Measurements from ENCODE around the gene SLC2A4.

Gene SLC2A4

DNA sequence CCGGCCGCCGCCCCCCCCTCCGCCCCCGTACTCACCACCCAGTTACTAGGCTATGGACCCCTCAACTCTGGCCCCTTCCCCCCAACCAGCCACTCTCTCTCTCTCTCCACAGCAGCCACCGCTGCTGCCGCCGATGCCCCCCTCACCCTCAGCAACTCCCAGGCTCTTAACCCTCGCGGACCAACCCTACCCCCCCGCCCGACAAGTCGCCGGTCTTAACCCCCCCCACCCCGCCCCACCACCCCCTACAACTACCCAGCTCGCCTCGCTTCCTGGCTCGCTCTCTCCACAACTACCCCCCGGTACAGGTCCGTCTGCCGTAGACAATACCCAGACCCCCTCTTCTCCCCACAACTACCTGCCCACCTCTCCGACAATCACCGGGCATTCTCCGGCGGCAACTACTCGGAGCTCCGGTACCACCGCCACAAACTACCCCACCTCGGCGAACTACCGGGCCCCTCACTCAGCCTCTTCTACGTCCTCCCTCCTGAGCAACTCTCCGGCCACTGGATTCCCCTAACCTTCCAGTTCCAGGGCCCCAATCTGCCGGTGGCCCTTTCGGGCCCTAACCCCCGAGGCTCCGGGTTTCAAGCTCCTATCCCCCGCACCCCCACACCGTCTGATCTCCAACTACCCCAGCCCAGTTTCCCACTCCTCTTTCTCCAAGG lies 43.0 kb upstream of the SLC2A4 start:
- Histone ChIP-seq H3K4me3 (IDR thresholded peaks at IDR 0.05; ENCODE audit: insufficient read depth, low read depth, low read length) (no peak overlapping the region), H3K27me3 (ENCODE audit: insufficient read depth, low read depth) (no peaks in the 10 kb centered on the region), H3K27ac (peak overlapping the region; percentile 40), H3K36me3 (ENCODE audit: insufficient read depth) (no peaks in the 10 kb centered on the region), H4K20me1 (ENCODE audit: insufficient read depth) (no peaks in the 10 kb centered on the region), H3K9ac (peak overlapping the region; percentile 59; the same call in 1 of the 2 replicates), H2AFZ (ENCODE audit: low read depth) (no peak overlapping the region), H3K79me2 (ENCODE audit: insufficient read depth, low read depth) (no peaks in the 10 kb centered on the region), H3K4me1 (ENCODE audit: low read depth, poor library complexity, severe bottlenecking) (no peaks in the 10 kb centered on the region), H3K4me2 (no peak overlapping the region)
- TF ChIP-seq, protein P1, sequence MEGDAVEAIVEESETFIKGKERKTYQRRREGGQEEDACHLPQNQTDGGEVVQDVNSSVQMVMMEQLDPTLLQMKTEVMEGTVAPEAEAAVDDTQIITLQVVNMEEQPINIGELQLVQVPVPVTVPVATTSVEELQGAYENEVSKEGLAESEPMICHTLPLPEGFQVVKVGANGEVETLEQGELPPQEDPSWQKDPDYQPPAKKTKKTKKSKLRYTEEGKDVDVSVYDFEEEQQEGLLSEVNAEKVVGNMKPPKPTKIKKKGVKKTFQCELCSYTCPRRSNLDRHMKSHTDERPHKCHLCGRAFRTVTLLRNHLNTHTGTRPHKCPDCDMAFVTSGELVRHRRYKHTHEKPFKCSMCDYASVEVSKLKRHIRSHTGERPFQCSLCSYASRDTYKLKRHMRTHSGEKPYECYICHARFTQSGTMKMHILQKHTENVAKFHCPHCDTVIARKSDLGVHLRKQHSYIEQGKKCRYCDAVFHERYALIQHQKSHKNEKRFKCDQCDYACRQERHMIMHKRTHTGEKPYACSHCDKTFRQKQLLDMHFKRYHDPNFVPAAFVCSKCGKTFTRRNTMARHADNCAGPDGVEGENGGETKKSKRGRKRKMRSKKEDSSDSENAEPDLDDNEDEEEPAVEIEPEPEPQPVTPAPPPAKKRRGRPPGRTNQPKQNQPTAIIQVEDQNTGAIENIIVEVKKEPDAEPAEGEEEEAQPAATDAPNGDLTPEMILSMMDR (conservative IDR thresholded peaks at IDR 0.05; ENCODE audit: low read depth, low read length): no peak

DNA sequence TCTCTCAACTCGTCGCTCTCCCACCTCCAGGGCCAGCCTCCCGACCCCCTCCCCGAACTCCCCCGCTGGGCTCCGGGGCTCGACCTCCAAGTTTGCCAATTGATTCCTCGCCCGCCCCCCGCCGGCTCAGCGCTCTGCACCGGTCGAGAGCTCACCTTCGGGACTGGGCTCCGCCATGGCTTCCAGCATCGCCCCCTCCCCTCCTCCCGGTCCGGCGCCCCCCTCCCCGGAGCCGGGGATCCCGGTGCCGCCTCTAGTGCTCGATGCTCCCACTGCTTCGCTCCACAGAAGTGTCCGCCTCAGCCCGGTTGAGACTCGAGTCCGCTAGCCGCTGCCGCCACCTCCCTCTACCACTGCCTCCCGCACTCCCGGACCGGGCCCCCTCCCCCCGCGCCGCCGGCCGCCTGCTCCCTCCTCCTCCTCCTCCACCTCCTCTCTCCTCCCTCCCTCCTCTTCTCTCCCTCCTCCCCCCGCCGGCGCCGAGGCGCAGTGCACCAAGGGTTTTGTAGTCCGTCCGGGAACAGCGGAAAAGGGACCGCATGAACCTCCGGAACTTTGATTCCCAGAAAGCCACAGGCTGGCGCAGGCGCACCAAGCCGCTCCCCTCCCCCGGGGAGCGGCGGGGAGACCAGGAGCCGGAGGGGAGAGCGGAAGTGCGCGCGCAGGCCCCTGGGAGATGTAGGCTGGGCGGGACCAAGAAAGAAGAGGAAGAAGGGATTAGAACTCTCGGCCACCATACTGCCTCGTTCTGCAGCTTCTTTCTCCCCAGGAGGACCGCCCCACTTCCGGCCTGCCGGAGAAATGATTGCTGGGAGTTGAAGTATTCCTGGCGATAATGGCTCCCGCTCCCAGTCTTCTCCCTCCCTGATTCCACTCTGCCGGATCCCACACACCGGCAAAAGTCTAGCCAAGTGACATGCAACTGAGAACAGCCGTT lies 42.2 kb upstream of the SLC2A4 start, which contains the start of gene PHF23:
Gene PHF23, minus strand, starts transcription at position 367 of the 937 bp plus-strand sequence. Its CDS starts 178 bp downstream, at position 189.
- Histone ChIP-seq H3K4me3 (IDR thresholded peaks at IDR 0.05; ENCODE audit: insufficient read depth, low read depth, low read length) (no peak within 1 kb of the TSS), H3K27me3 (ENCODE audit: insufficient read depth, low read depth) (no peaks in the 10 kb centered on the region), H3K4me2 (peak within 1 kb of the TSS; percentile 42; the same call in 1 of the 2 replicates), H3K4me1 (ENCODE audit: low read depth, poor library complexity, severe bottlenecking) (no peaks in the 10 kb centered on the region), H3K9ac (peak within 1 kb of the TSS; percentile 59; the same call in 1 of the 2 replicates), H4K20me1 (ENCODE audit: insufficient read depth) (no peaks in the 10 kb centered on the region), H2AFZ (ENCODE audit: low read depth) (no peak within 1 kb of the TSS), H3K36me3 (ENCODE audit: insufficient read depth) (no peaks in the 10 kb centered on the region), H3K27ac (peak within 1 kb of the TSS; percentile 40), H3K79me2 (ENCODE audit: insufficient read depth, low read depth) (no peaks in the 10 kb centered on the region)
- TF ChIP-seq, protein P1 (conservative IDR thresholded peaks at IDR 0.05; ENCODE audit: low read depth, low read length): no peak

DNA sequence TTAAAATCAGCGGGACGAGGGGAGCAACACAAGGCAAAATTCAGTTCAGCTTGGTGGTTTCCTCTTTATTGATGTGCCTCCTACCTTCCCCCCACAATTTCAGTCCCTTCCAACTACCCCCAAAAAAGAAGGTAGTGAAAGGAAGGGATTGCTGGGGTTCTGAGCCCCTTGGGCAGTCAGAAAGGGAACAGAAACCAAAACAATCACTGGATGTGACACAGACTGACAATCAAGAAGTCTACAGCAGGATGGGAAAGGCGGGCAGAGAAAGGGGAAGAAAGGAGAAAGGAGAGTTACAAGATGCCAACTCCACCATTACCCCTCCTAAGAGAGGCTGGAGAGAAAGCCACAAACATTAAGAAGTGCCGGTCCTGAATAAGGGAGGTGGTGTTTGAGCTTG lies 41.1 kb upstream of the SLC2A4 start:
- H3K9ac ChIP-seq: no peak overlapping the region
- H4K20me1 ChIP-seq (ENCODE audit: insufficient read depth): no peaks in the 10 kb centered on the region
- H3K4me2 ChIP-seq: no peak overlapping the region
- H3K79me2 ChIP-seq (ENCODE audit: insufficient read depth, low read depth): no peaks in the 10 kb centered on the region
- no peak overlapping the region for H3K27ac ChIP-seq
- H2AFZ ChIP-seq (ENCODE audit: low read depth): no peak overlapping the region
- H3K27me3 ChIP-seq (ENCODE audit: insufficient read depth, low read depth): no peaks in the 10 kb centered on the region
- no peaks in the 10 kb centered on the region for H3K36me3 ChIP-seq (ENCODE audit: insufficient read depth)
- no peak overlapping the region for H3K4me3 ChIP-seq (IDR thresholded peaks at IDR 0.05; ENCODE audit: insufficient read depth, low read depth, low read length)
- H3K4me1 ChIP-seq (ENCODE audit: low read depth, poor library complexity, severe bottlenecking): no peaks in the 10 kb centered on the region
- TF ChIP-seq, protein P1 (conservative IDR thresholded peaks at IDR 0.05; ENCODE audit: low read depth, low read length): no peak

DNA sequence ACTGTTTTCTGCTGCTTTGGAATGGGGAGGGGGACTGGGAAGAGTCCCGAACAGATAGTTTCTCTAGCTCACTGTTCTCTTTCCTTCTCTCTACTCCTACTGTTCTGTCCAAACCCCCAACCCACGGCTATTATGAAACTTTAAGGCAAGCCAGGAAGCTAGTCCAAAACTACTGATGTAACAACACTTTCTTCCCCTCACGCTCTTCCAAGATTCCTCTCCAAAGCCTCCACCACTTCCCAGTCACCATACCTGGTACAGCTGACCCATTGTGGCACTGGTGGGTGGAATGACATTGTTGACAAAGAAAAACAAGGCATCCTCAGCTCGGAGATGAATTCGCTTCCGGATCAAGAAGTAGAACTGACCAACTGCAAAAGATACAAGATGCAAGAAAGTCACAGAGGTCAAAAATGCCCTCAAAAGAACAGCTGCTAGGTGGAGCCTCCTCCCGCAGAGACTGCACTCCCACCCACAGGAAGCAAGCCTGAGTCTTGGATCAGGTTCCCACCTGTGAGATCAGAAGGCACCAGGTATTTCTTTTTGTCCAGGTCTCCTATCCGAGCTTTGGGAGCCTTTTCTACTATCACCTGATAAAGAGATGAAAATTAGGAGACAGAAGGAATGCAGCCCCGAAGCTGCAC lies 40.3 kb upstream of the SLC2A4 start:
- H3K4me2 ChIP-seq: peak overlapping the region; percentile 45; the same call in 1 of the 2 replicates
- H4K20me1 ChIP-seq (ENCODE audit: insufficient read depth): no peaks in the 10 kb centered on the region
- no peaks in the 10 kb centered on the region for H3K4me1 ChIP-seq (ENCODE audit: low read depth, poor library complexity, severe bottlenecking)
- H3K9ac ChIP-seq: peak overlapping the region; percentile 37; the same call in 1 of the 2 replicates
- H2AFZ ChIP-seq (ENCODE audit: low read depth): no peak overlapping the region
- no peaks in the 10 kb centered on the region for H3K36me3 ChIP-seq (ENCODE audit: insufficient read depth)
- H3K27me3 ChIP-seq (ENCODE audit: insufficient read depth, low read depth): no peaks in the 10 kb centered on the region
- peak overlapping the region; percentile 22; the same call in 1 of the 2 replicates for H3K27ac ChIP-seq
- H3K4me3 ChIP-seq (IDR thresholded peaks at IDR 0.05; ENCODE audit: insufficient read depth, low read depth, low read length): no peak overlapping the region
- TF ChIP-seq, protein P1 (conservative IDR thresholded peaks at IDR 0.05; ENCODE audit: low read depth, low read length): no peak
- H3K79me2 ChIP-seq (ENCODE audit: insufficient read depth, low read depth): no peaks in the 10 kb centered on the region
